GM23338 (cell line): Measurements from ENCODE around the gene NUP160. TPM values are rescaled to one million over a fixed set of nuclear protein-coding genes. Genes with fewer than 3 reads are reported as not detected.

Experiments used
- ATAC-seq: fragments of 200-7000 bp; cut with Tn5 transposase; 3 replicates; pipeline ENCODE4 v1.9.1; 2020
- DNase-seq: peaks from one replicate; pipeline ENCODE4 v3.0.0-alpha.2; 2015; ENCODE audit warnings: low spot score
- H2AFZ ChIP-seq: fragments of 200-600 bp; sonication (generic); 2 replicates; pipeline ENCODE4 v1.8.0; 2016; ENCODE audit warnings: antibody characterized with exemption, mild to moderate bottlenecking, moderate library complexity
- H3F3A ChIP-seq: fragments of 200-600 bp; sonication (generic); replicated peaks from 2 replicates; pipeline ENCODE4 v1.8.0; 2017; ENCODE audit warnings: antibody characterized with exemption, mixed run types, low read depth
- H3K27ac ChIP-seq: fragments of 200-600 bp; sonication (generic); 2 replicates; pipeline ENCODE4 v1.6.1; 2016; ENCODE audit warnings: low read depth
- H3K27me3 ChIP-seq: fragments of 200-600 bp; sonication (generic); 2 replicates; pipeline ENCODE4 v1.8.0; 2016; ENCODE audit warnings: mild to moderate bottlenecking, mixed run types, moderate library complexity; ENCODE audit not compliant: insufficient read depth
- H3K36me3 ChIP-seq: fragments of 200-600 bp; sonication (generic); 2 replicates; pipeline ENCODE4 v1.8.0; 2016; ENCODE audit warnings: mild to moderate bottlenecking; ENCODE audit not compliant: insufficient read depth
- H3K4me1 ChIP-seq: fragments of 200-600 bp; sonication (generic); 2 replicates; pipeline ENCODE4 v1.8.0; 2016; ENCODE audit warnings: mild to moderate bottlenecking, moderate library complexity; ENCODE audit not compliant: insufficient read depth
- H3K4me2 ChIP-seq: fragments of 200-600 bp; sonication (generic); 2 replicates; pipeline ENCODE4 v1.7.1; 2017; ENCODE audit warnings: mixed run types
- H3K4me3 ChIP-seq: fragments of 200-600 bp; sonication (generic); 2 replicates; pipeline ENCODE4 v1.6.1; 2016; ENCODE audit warnings: mixed run types
- H3K79me2 ChIP-seq: fragments of 200-600 bp; sonication (generic); replicated peaks from 2 replicates; pipeline ENCODE4 v1.8.0; 2017; ENCODE audit warnings: mild to moderate bottlenecking; ENCODE audit not compliant: insufficient read depth
- H3K9me2 ChIP-seq: fragments of 200-600 bp; sonication (generic); 2 replicates; pipeline ENCODE4 v1.8.0; 2017; ENCODE audit not compliant: insufficient read depth
- H4K20me1 ChIP-seq: fragments of 200-600 bp; sonication (generic); replicated peaks from 2 replicates; pipeline ENCODE4 v1.8.0; 2017; ENCODE audit warnings: mild to moderate bottlenecking; ENCODE audit not compliant: insufficient read depth
- H3K27ac Mint-ChIP-seq: 2 replicates; pipeline ENCODE4 v1.8.0; 2020; ENCODE audit warnings: inconsistent platforms, mild to moderate bottlenecking, moderate library complexity, mixed read lengths
- H3K27me3 Mint-ChIP-seq: 3 replicates; pipeline ENCODE4 v1.8.0; 2022; ENCODE audit warnings: low read depth, mild to moderate bottlenecking, moderate library complexity, mixed read lengths, inconsistent platforms; ENCODE audit not compliant: insufficient read depth, poor library complexity
- H3K36me3 Mint-ChIP-seq: 3 replicates; pipeline ENCODE4 v1.8.0; 2021; ENCODE audit warnings: low read depth, mild to moderate bottlenecking, inconsistent platforms, moderate library complexity, mixed read lengths
- H3K4me1 Mint-ChIP-seq: 3 replicates; pipeline ENCODE4 v1.8.0; 2020; ENCODE audit warnings: mild to moderate bottlenecking, inconsistent platforms, mixed read lengths
- H3K4me3 Mint-ChIP-seq: 3 replicates; pipeline ENCODE4 v1.8.0; 2021; ENCODE audit warnings: moderate library complexity, mild to moderate bottlenecking, inconsistent platforms, mixed read lengths
- H3K9me3 Mint-ChIP-seq: 3 replicates; pipeline ENCODE4 v1.8.0; 2020; ENCODE audit warnings: moderate library complexity, mild to moderate bottlenecking, inconsistent platforms, mixed read lengths
- EZH2phosphoT487 ChIP-seq: fragments of 200-600 bp; sonication (generic); IDR thresholded peaks from one replicate; pipeline ENCODE4 v1.8.1; 2018; ENCODE audit warnings: antibody characterized with exemption; ENCODE audit not compliant: unreplicated experiment
- polyA plus RNA-seq: library from polyadenylated mRNA; unstranded; fragments of >200 nt; fragmentation: Nextera tagmentation; extraction: Ambion mirVana; gene quantifications from 2 replicates; pipeline ENCODE4 v1.2.1, GENCODE V29; 2016
- small RNA-seq: library from RNA; depleted of rRNA; stranded (forward); fragments of <200 nt; gene quantifications from one replicate; pipeline ENCODE3, GENCODE V24; 2014; ENCODE audit warnings: low replicate concordance
- total RNA-seq: library from RNA; depleted of rRNA; stranded (reverse); fragments of >200 nt; shearing (Covaris generic); gene quantifications from 2 replicates; pipeline ENCODE4 v1.2.3, GENCODE V29; 2014; rRNA removed

NUP160 gene
- total and polyA plus RNA-seq, 2 experiments from 2014 or later: 41.2 to 101 TPM

DNA sequence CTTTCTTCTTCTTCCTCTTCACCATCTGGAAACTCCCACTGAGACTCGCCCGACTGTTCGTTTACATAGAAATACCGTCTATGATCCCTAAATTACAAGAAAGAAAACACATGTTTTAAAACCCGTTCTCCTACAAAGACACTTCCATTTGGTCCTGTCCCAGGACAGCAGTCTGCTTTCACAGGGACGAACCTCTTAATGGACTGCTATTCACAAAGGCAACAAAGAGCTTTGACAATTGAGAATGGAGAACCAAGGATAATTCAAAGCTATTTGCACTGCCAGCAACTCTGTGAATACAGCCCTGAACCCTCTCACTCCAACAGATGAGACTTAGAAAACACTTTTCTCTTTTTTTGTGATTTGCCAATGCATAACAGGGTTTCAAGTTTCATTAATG lies 116.7 kb downstream of the NUP160 start:
- H3K9me2 ChIP-seq: no peaks in the 10 kb centered on the region
- Mint-ChIP-seq H3K36me3 (peaks cover 93% of the 10 kb centered on the region), H3K27ac (no peak overlapping the region), H3K4me1 (no peaks in the 10 kb centered on the region), H3K9me3 (no peaks in the 10 kb centered on the region), H3K4me3 (no peak overlapping the region), H3K27me3 (no peaks in the 10 kb centered on the region)
- no peak overlapping the region for H3K4me2 ChIP-seq
- no peaks in the 10 kb centered on the region for H3K27me3 ChIP-seq
- peaks cover 74% of the 10 kb centered on the region for H3K36me3 ChIP-seq
- no peak for ATAC-seq
- H3K4me1 ChIP-seq: no peaks in the 10 kb centered on the region
- TF ChIP-seq EZH2phosphoT487: no peak
- no peaks in the 10 kb centered on the region; the same call in 1 of the 2 replicates for H3K79me2 ChIP-seq
- no peak for DNase-seq
- H4K20me1 ChIP-seq: peaks cover 3% of the 10 kb centered on the region; the same call in 1 of the 2 replicates
- H3K27ac ChIP-seq: no peak overlapping the region
- H3K4me3 ChIP-seq: no peak overlapping the region
- H2AFZ ChIP-seq: no peak overlapping the region
- H3F3A ChIP-seq: 0 out of 2 replicates have a peak, but pooled peaks cover 6% of the 10 kb centered on the region

Small RNA genes lying within 50 kb of the gene (small RNA-seq; reads per million reads assigned to genes)
- gene AC021443.1 (not detected), gene RF00019 (not detected), gene RNA5SP340 (not detected)

Other genes with a start within 250 kb of the NUP160 start
- 90.9 and 92.0 TPM in 2 replicates for gene MTCH2, start 205.8 kb downstream of the NUP160 start, total RNA-seq
- gene MTCH2, start 205.8 kb downstream of the NUP160 start, polyA plus RNA-seq: 155 and 163 TPM in 2 replicates
- gene AGBL2, start 133.0 kb downstream of the NUP160 start, total RNA-seq: 1.6 and 5.6 TPM in 2 replicates
- gene AGBL2, start 133.0 kb downstream of the NUP160 start, polyA plus RNA-seq: 2.1 and 5.1 TPM in 2 replicates
- 64.0 and 102 TPM in 2 replicates for gene FNBP4, start 81.0 kb downstream of the NUP160 start, total RNA-seq
- gene FNBP4, start 81.0 kb downstream of the NUP160 start, polyA plus RNA-seq: 45.1 and 55.5 TPM in 2 replicates
- gene PTPRJ, start 132.2 kb upstream of the NUP160 start, total RNA-seq: 14.0 and 16.0 TPM in 2 replicates
- 3.8 and 4.2 TPM in 2 replicates for gene PTPRJ, start 132.2 kb upstream of the NUP160 start, polyA plus RNA-seq